GM18861 (cell line): ENCODE measurements around the gene EXTL1.

Experiments
- ATAC-seq: cut with Tn5 transposase; IDR thresholded peaks from one replicate; pipeline ENCODE4 v1.9.1; 2021; ENCODE audit not compliant: unreplicated experiment

Gene EXTL1

DNA sequence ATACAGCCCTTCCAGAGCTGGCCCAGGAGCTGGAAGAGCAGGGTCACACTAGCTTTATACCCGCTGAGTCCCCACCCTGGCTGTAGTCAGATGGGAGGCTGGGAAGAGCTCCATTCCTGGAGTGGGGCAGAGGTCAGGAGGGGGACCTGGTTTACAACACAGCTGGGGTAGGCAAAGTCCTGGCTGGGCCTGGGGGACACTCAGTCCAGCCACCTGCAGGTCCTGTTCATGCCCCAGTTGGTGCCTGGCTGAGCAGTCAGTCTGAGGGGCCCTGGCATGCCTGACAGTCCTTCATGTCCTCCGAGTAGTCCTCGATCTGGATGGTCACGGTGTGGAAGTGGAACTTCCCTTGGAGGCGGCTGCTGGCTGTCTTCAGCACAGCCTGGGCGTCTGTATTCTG lies 17.3 kb downstream of the EXTL1 start:
- ATAC-seq = no peak

DNA sequence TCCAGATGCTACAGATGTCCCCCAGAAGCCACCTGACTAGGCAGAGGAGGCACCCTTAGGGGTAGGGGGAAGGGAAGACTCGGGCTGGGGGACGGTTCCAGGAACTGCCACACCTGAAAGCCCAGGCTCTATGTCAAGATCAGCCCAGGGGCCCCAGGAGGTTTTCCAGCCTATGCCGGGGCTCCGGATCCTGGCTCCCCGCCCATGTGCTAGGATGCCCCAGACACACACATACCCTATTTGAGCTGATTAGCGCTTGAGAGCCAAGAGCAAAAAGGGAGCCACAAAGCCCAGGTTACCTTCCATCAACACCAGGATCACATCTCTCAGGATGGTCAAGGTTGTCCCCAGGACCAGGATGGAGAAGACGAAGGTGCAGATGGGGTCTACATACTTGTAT lies 19.8 kb downstream of the EXTL1 start:
- ATAC-seq = no peak

DNA sequence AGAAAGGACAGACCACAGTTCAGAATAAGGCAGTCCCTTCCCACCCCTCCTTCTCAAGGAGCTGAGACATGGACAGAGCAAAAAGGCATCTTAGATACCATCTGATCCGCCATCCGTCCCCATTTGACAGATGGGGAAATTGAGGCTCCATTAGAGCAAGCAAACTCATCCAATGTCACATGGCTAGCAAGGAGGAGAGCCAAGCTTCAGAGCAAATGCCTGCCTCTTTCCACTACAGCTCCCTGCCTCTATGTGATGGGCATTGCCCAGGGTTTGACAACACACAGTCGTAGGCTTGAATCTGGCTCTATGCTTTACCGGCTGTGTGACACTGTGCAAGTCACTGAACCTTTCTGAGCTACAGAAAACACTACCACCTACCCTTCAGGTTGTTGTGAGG lies 20.4 kb downstream of the EXTL1 start:
- ATAC-seq = no peak

DNA sequence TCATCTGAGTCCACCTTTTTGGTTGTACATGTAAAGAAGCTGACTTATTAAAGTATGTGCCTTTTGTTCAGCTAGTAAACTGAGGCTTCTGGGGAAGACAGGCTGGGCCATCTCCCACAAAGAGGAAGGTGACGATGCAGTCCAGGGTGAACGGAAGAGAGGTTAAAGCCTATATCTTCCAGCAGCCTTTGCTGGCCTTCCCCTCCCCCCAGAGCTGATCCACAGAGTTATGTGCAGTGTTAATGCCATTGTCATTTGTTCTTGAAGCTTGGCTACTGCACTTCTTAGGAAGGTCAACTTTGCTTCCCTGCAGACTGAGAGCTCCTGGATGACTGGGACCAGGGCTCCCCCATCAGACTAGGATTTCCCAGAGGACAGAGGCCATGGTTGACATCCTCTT lies 22.2 kb downstream of the EXTL1 start:
- no peak for ATAC-seq

DNA sequence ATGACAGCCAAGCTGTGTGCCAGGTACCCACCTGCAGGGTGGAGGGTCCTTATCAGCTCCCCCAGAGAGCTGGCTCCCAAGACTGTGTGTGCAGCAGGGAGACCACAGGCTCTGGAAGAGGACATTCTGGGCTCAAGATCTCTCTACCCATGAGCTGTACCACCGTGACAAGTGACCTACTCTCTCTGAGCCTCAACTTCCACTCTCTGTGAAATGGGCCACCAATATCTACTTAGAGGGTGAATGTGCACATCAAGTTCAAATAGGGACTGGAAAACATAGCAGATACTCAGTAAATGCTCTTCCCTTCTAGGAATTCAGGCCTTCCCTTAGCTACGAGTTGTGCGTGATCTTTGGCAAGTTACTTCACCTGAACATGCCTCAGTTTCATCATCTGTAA lies 22.8 kb downstream of the EXTL1 start:
- no peak for ATAC-seq

DNA sequence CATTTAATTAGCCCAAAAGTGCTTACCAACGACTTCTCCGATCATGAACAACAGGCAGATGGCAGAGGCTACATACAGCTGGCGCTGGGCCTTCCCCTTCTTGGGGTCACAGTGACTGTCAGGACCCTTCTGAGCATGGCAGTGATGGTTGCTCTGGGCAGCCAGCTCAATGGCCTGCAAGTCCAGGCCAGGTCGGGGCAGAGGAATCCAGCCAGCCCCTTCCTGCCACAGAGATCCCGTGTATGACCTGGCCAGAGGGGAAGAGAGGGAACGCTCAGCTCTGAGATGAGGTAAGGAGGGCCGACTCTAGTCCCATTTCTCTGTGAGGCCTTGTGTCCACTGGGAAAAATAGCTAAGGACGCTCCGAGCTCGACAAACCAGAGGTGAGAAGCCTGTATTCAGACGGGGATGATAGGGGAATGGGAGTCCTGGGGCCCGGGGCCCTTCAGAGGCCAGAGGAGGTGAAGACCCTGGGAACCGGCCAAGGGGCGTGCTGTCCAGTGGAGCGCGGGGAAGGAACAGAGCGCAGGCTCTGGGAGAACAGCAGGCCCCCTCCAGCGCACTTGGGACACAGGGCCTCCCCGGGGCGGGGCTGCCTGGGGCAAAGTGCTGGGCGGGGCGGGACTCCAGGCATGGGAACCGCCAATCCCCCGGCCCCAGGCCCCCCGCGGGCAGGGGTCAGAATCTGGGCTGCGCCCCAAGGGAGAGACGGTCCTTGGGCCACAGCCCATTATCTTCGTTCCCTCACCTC lies 23.6 kb downstream of the EXTL1 start:
- no peak for ATAC-seq

DNA sequence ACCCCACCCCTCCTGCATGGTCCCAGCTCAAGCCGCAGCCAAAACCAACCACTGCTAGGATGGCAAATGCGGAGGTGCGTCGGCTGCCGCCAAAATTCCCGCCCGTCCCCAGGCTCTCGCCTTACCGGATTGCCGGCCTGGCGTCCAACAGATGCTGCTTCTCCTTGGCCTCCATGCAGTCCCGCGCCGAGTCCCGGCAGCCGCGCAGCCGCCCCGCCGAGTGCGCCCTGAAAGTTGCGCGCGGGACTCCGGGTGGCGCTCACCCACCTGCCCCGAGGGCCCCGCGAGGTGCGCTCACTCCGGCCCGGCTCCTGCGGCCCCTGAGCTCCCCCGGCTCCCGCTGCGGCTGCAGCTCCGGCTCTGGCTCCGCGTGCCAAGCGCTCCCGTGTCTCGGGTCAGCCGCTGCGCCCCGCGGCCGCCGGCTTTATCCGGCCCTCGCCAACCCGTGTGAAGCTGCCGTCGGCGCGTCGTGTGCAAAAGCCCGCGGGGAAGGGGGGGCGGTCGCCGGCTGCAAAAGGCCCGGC lies 24.2 kb downstream of the EXTL1 start, which contains the start of gene SLC30A2:
Gene SLC30A2 (minus strand): TSS at position 397 of the 524 bp plus-strand sequence. CDS start 222 bp downstream, at position 175.
- ATAC-seq = no peak

DNA sequence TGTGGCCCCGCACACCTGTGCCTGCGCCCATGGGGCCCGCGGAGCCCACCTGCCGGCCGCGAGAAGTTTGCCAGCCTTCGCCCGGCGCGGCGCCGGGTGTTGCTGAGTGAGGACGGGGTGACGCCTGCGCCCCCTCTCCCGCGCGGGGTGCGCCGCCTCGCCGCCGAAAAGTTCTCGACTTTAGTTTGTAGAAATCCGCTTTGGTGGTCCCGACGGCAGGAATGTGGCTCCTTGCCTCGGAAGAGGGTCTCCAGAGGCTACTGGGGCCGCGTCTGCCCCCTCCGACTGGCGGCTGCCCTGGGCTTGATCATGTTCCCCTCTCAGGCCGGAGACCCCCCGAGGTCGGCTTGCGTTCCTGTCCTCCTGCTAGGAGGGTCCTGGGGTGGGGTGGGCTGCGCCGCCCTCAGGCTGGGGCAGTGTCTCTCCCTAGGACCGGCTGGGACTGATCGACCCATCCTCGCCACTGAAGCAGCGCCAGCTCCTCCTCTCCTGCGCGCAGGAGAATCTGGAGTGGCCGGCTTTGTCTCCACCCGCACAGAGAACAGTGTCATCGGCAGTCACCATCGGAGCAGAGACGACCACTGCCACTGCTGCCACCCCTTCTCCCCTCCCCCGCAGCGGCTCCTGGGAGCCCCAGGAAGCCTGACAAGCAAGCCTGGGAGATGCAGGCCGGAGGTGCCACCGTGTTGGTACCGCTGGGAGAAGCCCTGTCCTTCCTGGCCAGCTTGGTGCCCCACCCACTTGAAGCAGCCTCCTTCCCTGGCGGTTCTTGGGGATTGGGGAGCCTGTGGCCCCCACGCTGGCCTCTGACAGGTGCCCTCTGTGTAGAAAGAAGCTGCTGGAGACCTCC lies 24.9 kb downstream of the EXTL1 start:
- ATAC-seq = no peak

DNA sequence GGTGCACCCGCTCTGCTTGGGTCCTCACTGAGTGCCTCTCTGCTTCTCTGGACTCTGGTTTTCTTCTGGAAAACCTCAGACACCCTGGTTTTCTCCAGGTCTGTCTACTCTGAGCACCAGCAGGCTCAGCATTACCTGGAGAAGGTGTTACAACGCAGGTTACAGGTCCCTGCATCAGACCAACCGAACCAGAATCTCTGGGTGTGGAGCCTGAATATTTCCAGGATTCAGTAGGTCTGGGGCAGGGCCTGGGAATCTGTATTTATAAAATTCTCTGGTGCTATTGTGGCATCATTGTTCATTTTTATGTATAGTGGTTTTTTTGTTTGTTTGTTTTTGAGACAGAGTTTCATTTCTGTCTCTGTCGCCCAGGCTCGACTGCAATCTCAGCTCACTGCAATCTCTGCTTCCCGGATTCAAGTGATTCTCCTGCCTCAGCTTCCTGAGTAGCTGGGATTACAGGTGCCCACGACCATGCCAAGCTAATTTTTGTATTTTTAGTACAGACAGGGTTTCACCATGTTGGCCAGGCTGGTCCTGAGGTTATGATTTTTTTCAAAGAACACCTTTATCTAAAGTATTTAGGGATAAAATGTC lies 25.8 kb downstream of the EXTL1 start:
- ATAC-seq = no peak

DNA sequence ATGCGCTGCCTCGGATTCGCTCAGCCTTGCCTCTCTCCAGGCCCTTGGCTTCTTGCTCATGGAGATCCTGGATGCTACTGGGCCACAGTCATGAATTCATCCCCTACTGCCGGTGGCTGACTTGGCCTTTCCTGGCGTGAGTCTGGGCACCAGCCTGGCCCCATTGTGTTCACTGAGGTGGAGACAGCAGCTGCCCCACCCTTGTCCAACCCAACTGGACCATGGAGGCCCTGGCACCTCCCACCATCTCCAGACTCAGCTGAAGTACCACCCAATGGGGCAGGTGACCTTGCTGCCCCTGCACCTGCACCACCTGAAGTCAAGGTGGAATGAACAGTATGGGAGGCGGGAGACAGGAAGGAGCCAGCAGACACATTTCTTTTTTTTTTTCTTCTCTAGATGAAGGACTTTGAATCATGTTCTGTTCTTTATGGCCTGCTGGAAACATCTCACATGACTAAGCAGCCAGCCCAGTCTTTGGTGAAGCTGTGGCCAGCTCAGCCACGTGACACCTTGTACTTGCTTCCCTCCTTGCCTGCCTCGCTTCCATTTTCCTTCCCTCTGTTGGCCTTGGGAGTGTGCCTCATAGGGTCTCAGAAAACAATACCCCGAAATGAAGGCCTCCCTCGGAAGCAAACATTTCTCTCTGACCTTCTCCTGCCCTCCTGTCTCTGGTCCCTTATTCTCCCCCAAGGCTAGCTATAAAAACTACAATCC lies 28.1 kb downstream of the EXTL1 start:
- no peak for ATAC-seq

DNA sequence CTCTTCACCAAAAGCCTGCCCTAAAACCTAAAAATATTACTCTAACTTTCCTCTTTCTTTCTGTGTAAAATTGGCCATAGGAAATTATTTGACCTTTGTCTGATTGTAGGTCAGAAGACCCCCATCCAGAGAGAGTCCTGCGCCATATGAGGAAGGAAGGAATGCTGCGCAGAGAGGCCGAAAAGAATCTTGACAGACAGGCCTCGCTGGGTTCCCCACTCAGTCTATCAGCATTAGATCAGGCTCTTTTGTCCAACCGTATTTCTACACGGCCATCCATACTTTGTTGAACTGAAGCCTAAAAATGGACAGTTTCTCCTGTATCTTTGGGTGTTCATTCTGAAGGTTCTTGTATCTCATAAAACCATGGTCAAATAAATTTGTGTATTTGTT lies 28.7 kb downstream of the EXTL1 start:
- no peak for ATAC-seq

DNA sequence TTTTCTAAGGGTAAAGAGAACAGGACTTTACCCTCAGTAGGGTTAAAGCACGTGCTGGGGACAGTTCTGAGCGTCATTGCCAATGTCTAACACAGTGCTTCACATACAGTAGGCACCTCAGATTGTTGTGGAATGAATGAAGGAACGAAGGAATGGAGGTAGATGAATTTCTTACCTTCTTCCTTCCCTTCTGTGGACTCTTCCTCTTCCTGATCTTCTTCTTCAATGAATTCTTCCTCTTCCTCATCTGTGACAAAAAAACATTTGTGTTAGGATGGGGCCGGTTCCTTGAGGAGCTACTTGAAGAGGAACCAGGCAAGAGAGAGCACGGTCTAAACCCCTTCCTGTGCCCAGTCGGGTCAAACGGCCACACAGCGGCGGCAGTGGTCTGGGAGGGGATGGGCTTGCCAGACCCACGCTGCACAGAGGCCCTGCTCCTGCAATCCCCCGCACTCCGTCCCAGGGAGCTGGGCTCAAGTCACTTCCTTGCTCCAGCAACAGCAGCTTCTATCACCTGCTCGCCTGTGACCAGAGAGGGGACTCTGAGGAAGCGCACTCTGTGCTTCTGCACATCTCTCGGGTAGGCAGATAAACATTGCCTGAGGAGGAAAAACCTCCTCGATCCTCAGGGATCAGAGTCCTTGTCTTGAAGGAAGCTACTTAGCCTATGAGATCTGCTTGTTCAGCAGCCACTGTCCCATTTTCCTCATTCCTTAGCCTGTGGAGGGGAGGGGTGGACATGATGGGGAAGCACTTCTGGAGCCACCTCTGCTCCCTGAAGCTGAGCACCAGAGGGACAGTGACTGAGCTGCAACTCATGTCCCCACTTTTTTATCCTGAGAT lies 32.4 kb downstream of the EXTL1 start:
- no peak for ATAC-seq

DNA sequence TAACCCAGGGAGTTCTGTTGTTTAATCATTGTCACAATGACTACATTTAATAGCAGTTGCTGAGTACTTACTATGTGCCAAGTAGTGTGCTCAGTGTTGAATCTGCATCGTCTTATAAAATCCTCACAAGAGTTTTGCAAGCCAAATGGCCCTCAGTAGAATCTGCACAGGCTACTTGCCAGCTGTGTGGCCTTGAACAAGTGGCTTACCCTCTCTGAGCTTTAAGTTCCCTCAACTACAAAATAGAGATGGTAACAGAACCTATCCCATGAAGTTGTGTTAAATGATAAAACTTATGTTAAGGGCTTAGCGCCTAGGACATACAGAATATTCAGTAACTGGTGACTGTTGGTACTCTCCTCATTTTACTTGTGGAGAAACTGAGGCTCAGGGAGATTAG lies 33.5 kb downstream of the EXTL1 start:
- ATAC-seq = no peak

DNA sequence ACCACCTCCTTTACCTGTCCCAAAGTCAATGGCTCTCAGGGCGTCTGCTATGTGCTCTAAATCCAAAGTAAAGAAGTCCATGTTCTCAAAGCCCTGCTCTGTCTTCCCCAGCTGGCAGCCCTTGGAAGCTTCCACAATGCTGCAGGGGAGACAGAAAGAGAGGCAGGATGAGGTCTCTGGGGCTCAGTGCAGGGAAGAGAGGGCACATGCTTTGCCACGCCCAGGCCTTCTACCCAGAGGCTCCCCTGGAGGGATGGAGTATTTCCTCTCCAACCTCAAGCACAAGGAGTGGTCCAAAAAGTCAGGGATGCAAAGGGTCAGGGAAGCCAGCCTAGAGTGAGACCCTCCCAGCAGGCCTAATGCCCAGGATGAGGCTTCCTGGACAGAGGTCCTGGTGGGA lies 35.6 kb downstream of the EXTL1 start:
- ATAC-seq = no peak

DNA sequence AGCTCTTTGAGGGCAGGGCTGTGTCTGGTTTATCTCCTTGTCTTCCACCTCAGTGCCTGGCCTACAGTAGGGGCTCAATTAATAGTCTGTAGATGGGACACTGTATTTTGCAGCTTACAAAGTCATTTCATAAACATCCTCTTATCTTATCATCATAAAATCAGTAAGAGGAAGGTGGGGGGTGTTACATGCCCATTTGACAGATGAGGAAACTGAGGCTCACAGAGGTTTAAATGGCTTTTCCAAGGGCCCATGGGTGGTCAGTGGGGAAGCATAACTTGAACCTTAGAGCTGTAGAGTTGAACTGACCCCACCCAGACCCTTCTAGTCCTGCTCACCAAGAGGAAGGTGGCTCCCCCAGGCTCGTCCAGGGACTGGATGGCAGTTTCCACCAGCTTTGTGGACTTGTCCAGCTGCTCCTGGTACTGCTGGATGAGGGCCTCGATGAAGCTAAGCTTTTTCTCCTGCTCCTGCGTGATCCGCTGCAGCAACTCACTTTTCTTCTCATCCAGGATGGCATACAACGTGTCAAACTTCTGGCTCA lies 36.5 kb downstream of the EXTL1 start:
- ATAC-seq = no peak

DNA sequence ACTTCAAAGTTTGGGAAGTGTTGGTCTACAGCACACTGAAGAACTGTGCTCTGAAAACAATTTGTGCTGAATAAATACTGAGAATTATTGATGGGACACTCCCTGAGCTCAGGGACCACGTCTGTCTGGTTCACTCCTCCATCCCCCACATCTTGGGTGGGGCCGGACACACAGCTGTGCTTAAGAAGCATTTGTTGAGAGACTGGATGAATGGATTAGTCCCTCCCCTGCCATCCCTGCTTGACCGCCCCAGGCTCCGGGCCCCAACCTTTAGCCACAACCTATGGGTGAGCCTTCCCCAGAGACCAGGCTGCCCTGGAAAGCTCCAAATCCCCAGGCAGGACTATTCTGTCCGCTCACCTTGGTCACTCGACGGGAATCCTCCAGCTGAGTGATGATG lies 38.3 kb downstream of the EXTL1 start:
- no peak for ATAC-seq

DNA sequence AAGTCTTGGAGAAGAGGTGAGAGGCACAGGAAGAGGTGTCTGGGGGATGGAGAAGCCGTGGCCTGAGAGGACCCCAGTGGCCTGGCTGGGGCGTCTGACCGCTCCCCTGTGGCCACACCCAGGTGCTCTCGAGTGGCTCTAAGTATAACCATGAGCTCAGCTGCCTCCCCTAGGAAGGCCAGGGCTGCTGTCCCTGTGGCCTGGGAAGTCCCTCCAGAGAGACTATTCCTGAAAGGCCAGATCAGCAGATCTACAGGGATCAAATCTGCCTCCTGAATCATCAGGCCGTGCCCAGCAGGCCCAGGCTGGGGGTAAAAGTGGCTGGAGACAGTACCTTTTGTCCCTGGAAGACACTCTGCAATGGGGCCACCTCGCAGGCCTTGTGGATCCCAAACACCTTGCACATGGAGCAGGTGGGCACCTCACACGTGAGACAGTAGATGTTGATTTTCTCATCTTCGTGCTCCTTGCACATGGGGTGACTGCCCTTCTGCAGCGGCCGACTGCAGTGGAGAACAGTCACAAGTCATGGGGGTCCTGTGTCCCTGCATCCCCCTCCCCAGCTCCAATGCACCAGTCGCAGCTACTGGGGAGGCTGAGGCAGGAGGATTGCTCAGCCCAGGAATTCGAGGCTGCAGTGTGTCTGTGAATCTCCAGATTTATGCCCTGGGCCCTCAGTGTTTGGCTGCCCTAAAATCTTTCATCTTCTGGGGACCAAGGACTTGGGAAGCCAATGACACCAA lies 39.4 kb downstream of the EXTL1 start:
- no peak for ATAC-seq

DNA sequence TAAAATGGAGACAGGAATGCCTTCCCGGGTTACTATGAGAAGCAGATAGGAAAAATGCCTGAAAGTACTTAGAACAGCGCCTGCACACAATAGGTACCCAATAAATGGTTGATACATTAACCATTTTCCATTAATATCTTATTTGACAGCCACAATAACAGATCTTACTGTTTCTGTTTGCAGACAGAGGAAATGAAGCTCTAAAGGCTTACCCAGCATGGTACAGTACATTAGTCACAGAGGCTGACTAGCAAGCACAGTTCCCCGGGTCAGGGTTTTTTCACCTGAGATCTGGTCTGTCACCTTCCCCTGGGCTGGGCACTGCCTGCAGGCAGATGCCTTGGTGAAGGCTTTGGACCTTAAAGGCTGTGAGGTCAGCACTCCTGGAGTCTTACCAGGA lies 43.0 kb downstream of the EXTL1 start:
- ATAC-seq = no peak

DNA sequence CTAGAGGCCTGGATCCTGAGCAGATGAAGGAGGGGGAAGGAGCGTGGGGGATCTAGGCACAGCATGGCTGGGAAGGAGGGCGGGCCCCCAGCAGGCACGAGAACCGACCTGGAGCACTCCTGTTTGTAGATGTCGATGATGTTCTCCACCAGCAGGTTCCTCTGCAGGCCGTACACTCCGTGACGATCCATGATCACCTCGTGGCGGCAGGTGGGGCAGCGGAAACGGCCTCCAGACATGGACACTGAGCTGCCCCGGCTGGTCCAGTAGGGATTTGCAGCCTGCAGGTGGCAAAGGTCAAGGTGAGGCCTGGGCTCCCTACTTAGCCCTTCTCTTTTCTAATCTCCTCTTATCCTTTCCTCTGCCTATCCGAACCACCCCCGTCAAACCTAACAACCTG lies 44.6 kb downstream of the EXTL1 start:
- no peak for ATAC-seq
